SK-N-SH (cell line): ENCODE results near the gene CD244. TPM values are rescaled to one million over a fixed set of nuclear protein-coding genes. Genes with fewer than 3 reads are reported as not detected.

Experiments
- CTCF ChIA-PET: fragments of 300-600, 350-600 bp; formaldehyde crosslinking; extraction: SDS; loops from one replicate; lab custom pipeline; 2021; lab: Yijun Ruan, JAX
- POLR2A ChIA-PET: fragments of 350-600 bp; sonication (Branson Sonifier 250); formaldehyde crosslinking; extraction: SDS; loops from one replicate; lab custom pipeline; 2020; ENCODE audit warnings: antibody characterized with exemption, inconsistent platforms; lab: Yijun Ruan, JAX
- DNase-seq: peaks from one replicate; pipeline ENCODE4 v3.0.0; 2012
- H2AFZ ChIP-seq: fragments of 200-600 bp; sonication (generic); 2 replicates; pipeline ENCODE4 v1.8.1; 2016; ENCODE audit warnings: antibody characterized with exemption, mild to moderate bottlenecking, low read depth
- H3F3A ChIP-seq: fragments of 200-600 bp; sonication (generic); replicated peaks from 2 replicates; pipeline ENCODE3; 2016; ENCODE audit warnings: antibody characterized with exemption, mild to moderate bottlenecking; ENCODE audit not compliant: insufficient read depth
- H3K27ac ChIP-seq, 2 experiments: fragments of 200-500 bp in 1 of 2; fragments of 200-600 bp in 1 of 2; sonication (Bioruptor generic) in 1 of 2; sonication (generic), shearing (Covaris generic) in 1 of 2; 2 replicates each; pipeline versions ENCODE4 v1.5.1 to v1.6.1; 2014 to 2016; ENCODE audit warnings: low read depth in 2 of 2, inconsistent platforms in 1 of 2, low read length in 1 of 2, mild to moderate bottlenecking in 1 of 2, mixed read lengths in 1 of 2
- H3K27me3 ChIP-seq: fragments of 200-600 bp; sonication (generic), shearing (Covaris generic); 2 replicates; pipeline ENCODE4 v1.6.1; 2016; ENCODE audit warnings: mixed run types; ENCODE audit not compliant: insufficient read depth
- H3K36me3 ChIP-seq, 2 experiments: fragments of 200-500 bp in 1 of 2; fragments of 200-600 bp in 1 of 2; sonication (Bioruptor generic) in 1 of 2; sonication (generic) in 1 of 2; replicated peaks in 1 of 2; 2 replicates each; pipeline versions ENCODE3 to v1.5.1; 2014 to 2016; ENCODE audit warnings: low read length in 1 of 2, mild to moderate bottlenecking in 1 of 2; ENCODE audit not compliant: insufficient read depth in 2 of 2, control insufficient read depth in 1 of 2
- H3K4me1 ChIP-seq, 2 experiments: fragments of 200-500 bp in 1 of 2; fragments of 200-600 bp in 1 of 2; sonication (Bioruptor generic) in 1 of 2; sonication (generic), shearing (Covaris generic) in 1 of 2; 2 replicates each; pipeline versions ENCODE4 v1.5.1 to v1.6.1; 2014 to 2016; ENCODE audit warnings: low read depth in 1 of 2, low read length in 1 of 2, mixed run types in 1 of 2; ENCODE audit not compliant: insufficient read depth in 2 of 2, control insufficient read depth in 1 of 2
- H3K4me2 ChIP-seq: fragments of 200-600 bp; sonication (generic), shearing (Covaris generic); 2 replicates; pipeline ENCODE4 v1.6.1; 2017; ENCODE audit warnings: mixed run types
- H3K4me3 ChIP-seq, 2 experiments: fragments of 200-500 bp in 1 of 2; fragments of 200-600 bp in 1 of 2; sonication (Bioruptor generic) in 1 of 2; sonication (generic), shearing (Covaris generic) in 1 of 2; 2 replicates each; pipeline versions ENCODE4 v1.5.1 to v1.8.1; 2014 to 2016; ENCODE audit warnings: low read depth in 2 of 2, inconsistent platforms in 1 of 2, low read length in 1 of 2, mild to moderate bottlenecking in 1 of 2, mixed read lengths in 1 of 2, moderate library complexity in 1 of 2
- H3K79me2 ChIP-seq: fragments of 200-600 bp; sonication (generic); 2 replicates; pipeline ENCODE4 v1.8.1; 2017; ENCODE audit warnings: mild to moderate bottlenecking; ENCODE audit not compliant: insufficient read depth
- H3K9ac ChIP-seq: fragments of 200-600 bp; sonication (generic); 2 replicates; pipeline ENCODE4 v1.6.1; 2017; ENCODE audit warnings: mixed run types
- H3K9me2 ChIP-seq: fragments of 200-600 bp; sonication (generic); 2 replicates; pipeline ENCODE4 v1.6.1; 2017; ENCODE audit warnings: mixed run types
- H3K9me3 ChIP-seq: fragments of 200-600 bp; sonication (generic); 2 replicates; pipeline ENCODE4 v1.6.1; 2017; ENCODE audit warnings: mixed run types, mild to moderate bottlenecking, moderate library complexity
- H4K20me1 ChIP-seq: fragments of 200-600 bp; sonication (generic); 2 replicates; pipeline ENCODE4 v1.6.1; 2017; ENCODE audit warnings: mild to moderate bottlenecking, mixed run types; ENCODE audit not compliant: insufficient read depth
- CHD2 ChIP-seq: fragments of 150-350 bp; IDR thresholded peaks from 2 replicates; pipeline ENCODE4 v1.6.1; 2018; ENCODE audit warnings: low read length; ENCODE audit not compliant: partially characterized antibody
- EP300 ChIP-seq, 2 experiments: IDR thresholded peaks; 2 replicates each; pipeline versions ENCODE4 v1.4.0 to v1.6.1; 2012; ENCODE audit warnings: borderline replicate concordance in 1 of 2, low read depth in 1 of 2, low read length in 1 of 2
- EZH2phosphoT487 ChIP-seq: fragments of 200-600 bp; sonication (generic); IDR thresholded peaks from 2 replicates; pipeline ENCODE4 v1.6.1; 2017; ENCODE audit warnings: low read depth, mixed run types, mild to moderate bottlenecking, antibody characterized with exemption, moderate library complexity, borderline replicate concordance
- FOSL2 ChIP-seq: IDR thresholded peaks from 2 replicates; pipeline ENCODE4 v1.4.0; 2012; ENCODE audit warnings: low read depth, mild to moderate bottlenecking, moderate library complexity, borderline replicate concordance
- FOXJ3 ChIP-seq: sonication (generic); formaldehyde crosslinking; IDR thresholded peaks from 2 replicates; pipeline ENCODE4 v1.5.1; 2020; ENCODE audit warnings: mild to moderate bottlenecking, missing genetic modification reagents
- FOXM1 ChIP-seq: IDR thresholded peaks from 2 replicates; pipeline ENCODE4 v1.4.0; 2012; ENCODE audit warnings: low read depth, mild to moderate bottlenecking
- IRF3 ChIP-seq: fragments of 150-350 bp; IDR thresholded peaks from 2 replicates; pipeline ENCODE4 v1.6.1; 2016; ENCODE audit warnings: mild to moderate bottlenecking, low read depth, low read length
- MEF2A ChIP-seq: IDR thresholded peaks from 2 replicates; pipeline ENCODE4 v1.4.0; 2012; ENCODE audit warnings: low read depth, borderline replicate concordance
- MXI1 ChIP-seq: IDR thresholded peaks from 2 replicates; pipeline ENCODE4 v1.6.1; 2012; ENCODE audit warnings: mild to moderate bottlenecking, low read depth, low read length, improper control_type of control experiment
- POLR2AphosphoS5 ChIP-seq: IDR thresholded peaks from 2 replicates; pipeline ENCODE4 v1.6.1; 2012; ENCODE audit warnings: low read depth, low read length
- RCOR1 ChIP-seq: fragments of 150-350 bp; IDR thresholded peaks from 2 replicates; pipeline ENCODE4 v1.6.1; 2017; ENCODE audit warnings: antibody characterized with exemption, low read length
- SIN3A ChIP-seq: IDR thresholded peaks from 2 replicates; pipeline ENCODE4 v1.6.1; 2012; ENCODE audit warnings: low read depth, mild to moderate bottlenecking, low read length, moderate library complexity, borderline replicate concordance
- SMC3 ChIP-seq: IDR thresholded peaks from 2 replicates; pipeline ENCODE4 v1.6.1; 2012; ENCODE audit warnings: low read depth, low read length, improper control_type of control experiment
- WGBS: methylation state at CpG from one replicate; pipeline ENCODE4 v1.1.6; 2017; ENCODE audit warnings: low lambda C conversion rate; 5-methylcytosine and 5-hydroxymethylcytosine counted together
- polyA plus RNA-seq, 3 experiments: library from polyadenylated mRNA; depleted of rRNA; stranded (reverse); fragments of >200 nt; gene quantifications; 2 replicates each; pipeline ENCODE4 v1.2.3, GENCODE V29; 2012
- TF ChIP-seq, protein P1 (sequence below): fragments of 150-350 bp; IDR thresholded peaks from 2 replicates; pipeline ENCODE4 v1.6.1; 2017; ENCODE audit warnings: antibody characterized with exemption, low read length, low read depth, borderline replicate concordance
- TF ChIP-seq, protein P2 (sequence below): IDR thresholded peaks from 2 replicates; pipeline ENCODE4 v1.4.0; 2012; ENCODE audit warnings: low read depth, borderline replicate concordance

The CD244 gene
- polyA plus RNA-seq, 1 of the 3 experiments (the other 2 are of a cell fraction) = not detected

DNA sequence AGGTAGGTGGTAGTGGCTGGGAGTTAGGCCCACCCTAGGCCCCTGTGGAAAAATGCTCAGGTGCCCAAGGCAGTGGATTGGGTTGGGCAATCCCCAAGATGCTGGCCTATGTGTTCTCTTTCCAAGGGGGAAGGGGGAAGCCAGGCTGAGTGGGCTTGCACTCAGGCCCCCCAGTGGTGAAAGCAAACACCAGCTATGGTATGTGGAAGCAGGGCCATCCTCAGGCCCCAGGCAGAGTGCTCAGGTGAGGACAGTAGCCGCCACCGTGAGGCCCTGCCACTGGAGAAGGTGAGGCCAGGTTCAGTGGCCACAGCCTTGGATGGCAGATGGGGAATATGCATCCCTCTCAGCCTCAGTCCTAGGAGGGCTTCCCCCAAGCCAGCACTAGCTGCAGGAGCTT, 54.9 kb downstream of the CD244 start:
- Histone ChIP-seq H3K79me2 (no peaks in the 10 kb centered on the region), H3K27me3 (no peaks in the 10 kb centered on the region; the same call in 1 of the 2 replicates), H3K9me2 (no peaks in the 10 kb centered on the region; the same call in 1 of the 2 replicates), H3K36me3 (no peaks in the 10 kb centered on the region), H3F3A (no peaks in the 10 kb centered on the region), H2AFZ (no peak overlapping the region), H3K4me1 (no peaks in the 10 kb centered on the region), H4K20me1 (no peaks in the 10 kb centered on the region), H3K4me2 (no peak overlapping the region), H3K9me3 (no peaks in the 10 kb centered on the region), H3K4me3 (no peak overlapping the region), H3K27ac (no peak overlapping the region), H3K9ac (no peak overlapping the region)
- ChIA-PET POLR2A (no interaction called here), CTCF (interaction anchor here (0.6 to 1.2 kb wide), 3 partner anchors 24 to 204 kb away, joined by 3 read pairs; partner anchors contain the start of gene ITLN1)
- no peak for DNase-seq
- WGBS = 0% methylated on average over 1 of the region's 2 CpGs
- no peak for TF ChIP-seq MXI1
- no peak for TF ChIP-seq EZH2phosphoT487
- TF ChIP-seq FOSL2 = no peak
- no peak for TF ChIP-seq IRF3
- TF ChIP-seq FOXM1 = no peak
- no peak for TF ChIP-seq POLR2AphosphoS5
- TF ChIP-seq, protein P1, sequence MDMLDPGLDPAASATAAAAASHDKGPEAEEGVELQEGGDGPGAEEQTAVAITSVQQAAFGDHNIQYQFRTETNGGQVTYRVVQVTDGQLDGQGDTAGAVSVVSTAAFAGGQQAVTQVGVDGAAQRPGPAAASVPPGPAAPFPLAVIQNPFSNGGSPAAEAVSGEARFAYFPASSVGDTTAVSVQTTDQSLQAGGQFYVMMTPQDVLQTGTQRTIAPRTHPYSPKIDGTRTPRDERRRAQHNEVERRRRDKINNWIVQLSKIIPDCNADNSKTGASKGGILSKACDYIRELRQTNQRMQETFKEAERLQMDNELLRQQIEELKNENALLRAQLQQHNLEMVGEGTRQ = no peak
- TF ChIP-seq MEF2A = no peak
- TF ChIP-seq RCOR1 = no peak
- TF ChIP-seq EP300 (IDR thresholded peaks at IDR 0.05; ENCODE audit: borderline replicate concordance in 1 of 2, low read depth in 1 of 2, low read length in 1 of 2) = no peak
- TF ChIP-seq CHD2 = no peak
- no peak for TF ChIP-seq SMC3
- no peak for TF ChIP-seq FOXJ3
- no peak for TF ChIP-seq SIN3A
- TF ChIP-seq, protein P2, sequence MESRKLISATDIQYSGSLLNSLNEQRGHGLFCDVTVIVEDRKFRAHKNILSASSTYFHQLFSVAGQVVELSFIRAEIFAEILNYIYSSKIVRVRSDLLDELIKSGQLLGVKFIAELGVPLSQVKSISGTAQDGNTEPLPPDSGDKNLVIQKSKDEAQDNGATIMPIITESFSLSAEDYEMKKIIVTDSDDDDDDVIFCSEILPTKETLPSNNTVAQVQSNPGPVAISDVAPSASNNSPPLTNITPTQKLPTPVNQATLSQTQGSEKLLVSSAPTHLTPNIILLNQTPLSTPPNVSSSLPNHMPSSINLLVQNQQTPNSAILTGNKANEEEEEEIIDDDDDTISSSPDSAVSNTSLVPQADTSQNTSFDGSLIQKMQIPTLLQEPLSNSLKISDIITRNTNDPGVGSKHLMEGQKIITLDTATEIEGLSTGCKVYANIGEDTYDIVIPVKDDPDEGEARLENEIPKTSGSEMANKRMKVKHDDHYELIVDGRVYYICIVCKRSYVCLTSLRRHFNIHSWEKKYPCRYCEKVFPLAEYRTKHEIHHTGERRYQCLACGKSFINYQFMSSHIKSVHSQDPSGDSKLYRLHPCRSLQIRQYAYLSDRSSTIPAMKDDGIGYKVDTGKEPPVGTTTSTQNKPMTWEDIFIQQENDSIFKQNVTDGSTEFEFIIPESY = no peak
